Right cardiac atrium (tissue), 5 donors: ENCODE results near the gene KCNB1. TPM values are rescaled to one million over a fixed set of nuclear protein-coding genes. Genes with fewer than 3 reads are reported as not detected.

Experiments used
- ATAC-seq, 2 donors: fragments of 200-7000 bp; cut with Tn5 transposase; one replicate each; pipeline versions ENCODE4 v1.8.0 to v1.9.1; 2020; ENCODE audit warnings: moderate library complexity in 2 of 2, mild to moderate bottlenecking in 1 of 2
- DNase-seq, 3 donors: peaks; one replicate each; pipeline ENCODE4 v3.0.0-alpha.2; 2020
- H3K27ac ChIP-seq: one replicate; pipeline ENCODE4 v1.5.1; 2013; ENCODE audit warnings: mild to moderate bottlenecking, low read length, control low read depth, moderate library complexity
- H3K27me3 ChIP-seq: one replicate; pipeline ENCODE4 v1.6.1; 2013; ENCODE audit not compliant: control insufficient read depth, insufficient read depth
- H3K4me1 ChIP-seq: one replicate; pipeline ENCODE4 v1.6.1; 2013; ENCODE audit warnings: low read length; ENCODE audit not compliant: control insufficient read depth, insufficient read depth
- H3K4me3 ChIP-seq: one replicate; pipeline ENCODE4 v1.5.1; 2013; ENCODE audit warnings: low read length, control low read depth
- H3K9me3 ChIP-seq: one replicate; pipeline ENCODE4 v1.6.1; 2013; ENCODE audit warnings: low read length; ENCODE audit not compliant: control insufficient read depth
- WGBS: extraction: QIAGEN DNeasy Blood & Tissue Kit; methylation state at CpG from one replicate; pipeline ENCODE4 v1.1.7; 2013; 5-methylcytosine and 5-hydroxymethylcytosine counted together
- intact Hi-C, 4 donors: fragments of 100-400 bp; cut with DNase I; formaldehyde crosslinking; loops; one replicate each; pipeline versions ENCODE4 v1.11.0 to v1.14.0; 2022 to 2023
- long read RNA-seq, 4 donors: library from polyadenylated mRNA; unstranded; transcript quantifications; one replicate each; pipeline ENCODE4 v2.0.0, GENCODE V29; 2020 to 2021
- polyA plus RNA-seq: library from polyadenylated mRNA; stranded (reverse); fragments of 200-250 nt; gene quantifications from one replicate; pipeline ENCODE4 v1.2.3, GENCODE V29; 2013
- total RNA-seq, 4 donors: library from RNA; stranded (reverse); fragmentation: NEBNext Ultra II Directional; extraction: Animal tissue kit (Norgen Biotek cat#: 25700); gene quantifications; one replicate each; pipeline ENCODE4 v1.2.1, GENCODE V29; 2021
- donor health status: healthy with polysubstance abuse.
- donor health status: DM: no; HTN: yes; CAD: no.
- donor health status: DM: no; HTN: no; CAD: no.
- donor health status: DM: no; HTN: yes; CAD: no; lungs with severe emphysema.
- donor health status: DM: yes; HTN: yes; CAD: no.

The KCNB1 gene
- 1 to 10 TPM in 2 of 4 donors, under 1 TPM in 2; 0.35 to 1.6 (median 0.79) TPM for total RNA-seq
- 0.66 TPM for polyA plus RNA-seq
- long read RNA-seq, donor 1, full-length matches to known transcripts: 1 of 3 reads
- long read RNA-seq, donor 1, partial matches to known transcripts: 0 of 3 reads
- long read RNA-seq, donor 1, other reads (novel, unspliced or antisense): 2 of 3 reads
- long read RNA-seq, donor 2: 0 reads
- long read RNA-seq, donor 3: 0 reads
- long read RNA-seq, donor 4: 0 reads

DNA sequence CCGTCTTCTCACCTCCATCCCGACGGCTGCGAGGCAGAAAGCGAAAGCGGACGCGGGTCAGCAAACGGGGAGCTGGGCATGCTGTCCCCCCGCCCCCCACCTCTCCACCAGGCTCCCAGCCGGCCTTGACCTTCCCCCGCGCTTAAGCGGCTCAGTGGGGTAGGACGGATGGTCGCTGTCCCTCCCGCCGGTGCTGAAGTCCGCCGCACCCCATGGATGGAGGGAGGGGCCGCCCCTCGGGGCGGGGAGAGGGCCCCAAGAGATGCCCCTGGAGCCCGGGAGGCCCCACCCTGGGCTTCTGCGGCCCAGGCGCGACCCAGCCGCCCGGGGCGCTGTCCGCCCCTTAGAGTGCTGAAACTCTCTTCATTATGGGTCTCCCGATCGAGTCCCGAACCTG lies at the start of gene KCNB1:
Gene KCNB1, minus strand, starts transcription at position 48 of the 397 bp plus-strand sequence. CDS start 188 bp downstream, outside the sequence.
- no peaks in the 10 kb centered on the region for H3K9me3 ChIP-seq
- peak within 1 kb of the TSS; percentile 58 for H3K4me3 ChIP-seq
- H3K27ac ChIP-seq: no peak within 1 kb of the TSS

DNA sequence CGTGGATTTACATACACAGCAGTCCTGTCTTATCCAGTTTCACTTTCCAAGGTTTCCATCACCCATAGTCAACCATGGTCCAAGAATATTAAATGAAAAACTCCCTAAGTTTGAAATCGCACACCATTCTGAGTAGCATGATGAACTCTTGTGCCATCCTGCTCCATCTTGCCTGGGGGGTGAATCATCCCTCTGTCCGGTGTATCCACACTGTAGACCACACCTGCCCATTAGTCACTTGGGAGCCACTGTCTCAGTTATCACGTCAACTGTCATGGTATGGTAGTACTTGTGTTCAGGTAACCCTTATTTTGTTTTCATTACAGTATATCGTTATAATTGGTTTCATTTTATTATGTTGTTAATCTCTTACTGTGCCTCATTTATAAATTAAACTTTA lies 47.0 kb upstream of the KCNB1 start:
- Histone ChIP-seq H3K4me3 (no peak overlapping the region), H3K9me3 (no peaks in the 10 kb centered on the region), H3K4me1 (no peaks in the 10 kb centered on the region), H3K27me3 (no peaks in the 10 kb centered on the region), H3K27ac (no peak overlapping the region)
- DNase-seq: no peak
- intact Hi-C loops: no loop called here
- ATAC-seq: no peak
- 88% methylated on average over 5 of the region's 5 CpGs for WGBS

More for the DNA sequence above, at the start of gene KCNB1:
- H3K4me1 ChIP-seq: no peaks in the 10 kb centered on the region
- no peaks in the 10 kb centered on the region for H3K27me3 ChIP-seq
- intact Hi-C loops: loop anchor here (2.0 to 10.0 kb wide), 4 partner anchors 90 to 148 kb away; no protein-coding TSS in a partner anchor
- DNase-seq (peak; percentile 70 to 86 (median 79)), ATAC-seq (peak; percentile 69 to 82)
- WGBS: 2% methylated on average over 34 of the region's 34 CpGs

DNA sequence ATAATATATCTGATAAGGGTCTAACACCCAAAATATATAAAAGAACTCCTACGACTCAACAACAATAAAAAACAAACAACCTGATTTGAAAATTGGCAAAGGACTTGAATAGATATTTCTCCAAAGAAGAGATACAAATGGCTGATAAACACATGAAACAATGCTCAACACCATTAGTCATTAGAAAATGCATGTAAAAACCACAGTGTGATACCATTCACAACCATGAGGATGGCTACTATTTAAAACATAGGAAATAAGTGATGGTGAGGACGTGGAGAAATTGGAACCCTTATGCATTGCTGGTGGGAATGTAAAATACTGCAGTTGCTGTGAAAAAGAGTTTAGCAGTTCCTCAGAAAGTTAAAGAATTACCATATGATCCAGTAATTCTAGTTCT lies 44.1 kb upstream of the KCNB1 start:
- 77% methylated on average over 2 of the region's 2 CpGs for WGBS
- ATAC-seq (no peak), DNase-seq (no peak)
- no peak overlapping the region for H3K4me3 ChIP-seq
- H3K4me1 ChIP-seq: no peaks in the 10 kb centered on the region
- no peaks in the 10 kb centered on the region for H3K9me3 ChIP-seq
- H3K27me3 ChIP-seq: no peaks in the 10 kb centered on the region
- no peak overlapping the region for H3K27ac ChIP-seq
- intact Hi-C loops: no loop called here

DNA sequence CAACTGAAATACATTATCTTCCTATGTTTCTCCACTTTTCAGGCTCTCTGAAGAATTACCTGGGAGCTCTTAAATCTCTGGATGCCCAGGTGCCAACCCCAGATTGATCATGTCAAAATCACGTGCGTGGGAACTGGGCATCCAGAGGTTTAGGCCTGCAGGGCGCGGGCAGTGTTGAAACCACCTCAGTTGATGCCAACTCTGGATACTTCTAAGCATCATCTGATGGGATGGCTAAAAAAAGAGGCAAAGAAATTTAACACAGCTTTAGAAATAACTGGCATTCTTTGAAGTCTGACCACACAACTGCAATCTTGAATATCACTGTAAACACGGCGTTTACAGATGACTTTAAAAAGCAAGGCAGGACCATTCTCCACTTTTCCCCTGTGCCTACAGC lies 43.6 kb upstream of the KCNB1 start:
- Histone ChIP-seq H3K9me3 (no peaks in the 10 kb centered on the region), H3K27me3 (no peaks in the 10 kb centered on the region), H3K4me3 (no peak overlapping the region), H3K4me1 (no peaks in the 10 kb centered on the region), H3K27ac (no peak overlapping the region)
- 90% methylated on average over 6 of the region's 6 CpGs for WGBS
- ATAC-seq: no peak
- intact Hi-C loops: no loop called here
- DNase-seq: no peak

DNA sequence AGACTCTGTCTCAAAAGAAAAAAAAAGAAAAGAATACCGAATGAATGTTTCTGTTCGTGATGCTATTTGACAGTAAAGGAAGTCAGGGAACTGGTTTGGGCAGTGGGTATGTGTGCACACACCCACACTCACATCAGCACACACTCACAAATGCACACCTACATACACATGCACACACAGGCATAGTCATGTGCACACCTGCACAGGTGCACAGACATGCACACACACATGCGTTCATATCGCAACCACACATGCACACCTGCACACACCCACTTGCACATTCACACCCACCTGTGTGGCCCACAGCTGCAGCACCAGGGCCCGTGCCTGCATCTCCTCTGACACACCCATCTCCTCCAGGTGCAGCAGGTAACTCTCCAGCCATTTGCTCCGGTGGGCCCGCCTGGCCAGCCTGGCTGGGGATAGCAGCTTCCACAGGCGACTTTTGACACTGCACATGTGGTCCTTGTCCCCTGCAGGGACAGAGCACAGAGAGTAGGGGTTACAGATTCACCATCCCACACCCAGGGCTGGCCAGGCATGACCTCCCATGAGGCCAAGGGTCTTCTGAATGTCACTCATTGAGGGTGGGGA lies 41.4 kb upstream of the KCNB1 start:
- 92% methylated on average over 8 of the region's 8 CpGs for WGBS
- H3K27me3 ChIP-seq: no peaks in the 10 kb centered on the region
- H3K4me3 ChIP-seq: no peak overlapping the region
- H3K4me1 ChIP-seq: no peaks in the 10 kb centered on the region
- no peak overlapping the region for H3K27ac ChIP-seq
- intact Hi-C loops: no loop called here
- ATAC-seq (no peak), DNase-seq (no peak)
- no peaks in the 10 kb centered on the region for H3K9me3 ChIP-seq

DNA sequence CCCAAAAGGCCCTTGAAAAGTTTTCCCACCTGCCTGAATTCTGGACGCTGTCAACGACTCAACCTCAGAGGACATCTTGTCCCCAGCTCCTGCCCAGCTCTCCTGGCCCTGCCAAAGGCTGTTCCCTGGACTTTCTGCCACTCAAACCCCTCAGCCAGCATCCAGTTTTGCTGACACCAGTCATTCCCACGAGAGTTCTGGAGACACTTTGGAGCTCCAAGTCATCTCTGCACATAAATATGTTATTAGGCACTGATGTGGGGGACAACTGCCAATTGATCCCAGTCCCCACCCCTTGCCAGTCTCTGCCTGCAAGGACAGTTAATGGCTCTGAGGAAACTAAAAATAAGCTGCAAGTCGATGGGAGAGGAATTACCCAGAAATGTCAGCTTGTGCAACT lies 38.9 kb upstream of the KCNB1 start:
- no peaks in the 10 kb centered on the region for H3K9me3 ChIP-seq
- H3K27ac ChIP-seq: no peak overlapping the region
- H3K4me3 ChIP-seq: no peak overlapping the region
- intact Hi-C loops: no loop called here
- H3K4me1 ChIP-seq: no peaks in the 10 kb centered on the region
- ATAC-seq (no peak), DNase-seq (no peak)
- 74% methylated on average over 4 of the region's 4 CpGs for WGBS
- no peaks in the 10 kb centered on the region for H3K27me3 ChIP-seq

DNA sequence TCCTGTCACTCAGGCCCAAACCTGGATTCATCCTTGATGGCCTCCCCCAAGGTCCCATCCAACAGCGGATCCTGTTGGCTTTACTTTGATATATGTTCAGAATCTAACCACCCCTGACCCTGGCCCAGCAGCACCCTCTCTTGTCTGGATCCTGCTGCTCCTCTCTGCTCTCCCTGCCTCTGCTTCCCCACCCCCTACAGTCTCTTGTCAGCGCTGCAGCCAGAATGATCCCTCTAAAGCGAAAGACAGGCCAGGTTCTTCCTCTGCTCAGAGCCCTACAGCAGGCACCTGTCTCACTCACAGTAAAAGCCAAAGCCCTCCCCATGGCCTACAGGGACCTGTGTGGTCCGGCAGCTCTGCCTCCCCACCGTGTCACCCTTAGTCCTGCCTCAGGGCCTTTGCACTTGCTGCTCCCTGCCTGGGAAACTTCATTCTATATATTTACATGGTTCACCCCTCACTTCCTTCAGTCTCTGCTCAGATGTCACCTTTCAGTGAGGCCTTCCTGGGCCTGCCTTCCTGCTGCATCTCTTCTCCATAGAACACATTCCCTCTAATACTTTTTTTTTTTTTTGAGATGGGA lies 37.4 kb upstream of the KCNB1 start:
- DNase-seq (no peak), ATAC-seq (no peak)
- H3K27ac ChIP-seq: no peak overlapping the region
- WGBS: 89% methylated on average over 5 of the region's 5 CpGs
- H3K4me3 ChIP-seq: no peak overlapping the region
- H3K27me3 ChIP-seq: no peaks in the 10 kb centered on the region
- H3K9me3 ChIP-seq: no peaks in the 10 kb centered on the region
- intact Hi-C loops: no loop called here
- no peaks in the 10 kb centered on the region for H3K4me1 ChIP-seq

DNA sequence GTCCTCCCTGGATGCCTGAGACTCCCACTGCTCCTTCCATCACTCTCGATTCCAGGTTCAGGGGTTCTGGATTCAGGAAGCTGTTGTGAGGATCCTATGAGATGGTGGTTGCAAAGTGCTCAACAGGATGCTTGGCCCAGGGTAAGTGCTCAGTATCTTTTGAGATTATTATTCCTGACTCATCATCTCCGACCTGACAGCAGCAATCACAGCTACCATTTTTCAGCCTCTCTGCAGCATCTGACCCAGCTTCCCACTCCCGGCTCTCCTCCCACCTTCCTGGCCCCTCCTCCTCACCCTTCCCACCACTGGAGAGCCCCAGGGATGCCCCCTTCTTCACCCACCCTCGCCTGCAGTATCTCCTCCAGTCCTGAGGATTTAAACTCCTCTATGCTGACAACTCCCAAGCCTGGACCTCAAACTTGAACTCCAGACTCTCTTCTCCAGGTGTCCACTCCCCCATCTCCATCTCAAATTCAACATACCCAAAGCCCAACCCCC lies 36.8 kb upstream of the KCNB1 start:
- H3K4me1 ChIP-seq: no peaks in the 10 kb centered on the region
- no peak for DNase-seq
- H3K4me3 ChIP-seq: no peak overlapping the region
- no peaks in the 10 kb centered on the region for H3K27me3 ChIP-seq
- 64% methylated on average over 4 of the region's 4 CpGs for WGBS
- intact Hi-C loops: no loop called here
- no peak for ATAC-seq
- no peaks in the 10 kb centered on the region for H3K9me3 ChIP-seq
- no peak overlapping the region for H3K27ac ChIP-seq

DNA sequence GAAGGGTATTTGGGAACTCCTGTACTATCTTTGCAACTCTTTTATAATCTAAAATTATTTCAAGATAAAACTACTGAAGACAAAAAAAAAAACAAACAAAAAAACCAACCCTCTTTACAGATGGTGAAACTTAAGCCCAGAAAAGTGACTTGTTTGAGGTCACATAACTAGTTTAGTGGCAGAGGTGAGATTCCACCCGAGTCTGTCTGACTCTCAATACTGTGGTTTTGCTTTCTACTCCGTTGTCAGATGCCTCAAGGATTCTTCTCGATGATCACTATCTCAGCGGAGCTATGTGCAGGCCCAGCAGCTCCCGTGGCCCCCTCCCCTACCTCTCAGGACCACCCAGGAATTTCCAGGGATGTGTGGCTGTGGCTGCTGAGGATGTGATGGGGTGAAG lies 36.1 kb upstream of the KCNB1 start:
- H3K9me3 ChIP-seq: no peaks in the 10 kb centered on the region
- WGBS: 67% methylated on average over 5 of the region's 5 CpGs
- H3K27ac ChIP-seq: no peak overlapping the region
- no peaks in the 10 kb centered on the region for H3K27me3 ChIP-seq
- DNase-seq: no peak
- H3K4me1 ChIP-seq: no peaks in the 10 kb centered on the region
- no peak overlapping the region for H3K4me3 ChIP-seq
- intact Hi-C loops: no loop called here
- no peak for ATAC-seq

DNA sequence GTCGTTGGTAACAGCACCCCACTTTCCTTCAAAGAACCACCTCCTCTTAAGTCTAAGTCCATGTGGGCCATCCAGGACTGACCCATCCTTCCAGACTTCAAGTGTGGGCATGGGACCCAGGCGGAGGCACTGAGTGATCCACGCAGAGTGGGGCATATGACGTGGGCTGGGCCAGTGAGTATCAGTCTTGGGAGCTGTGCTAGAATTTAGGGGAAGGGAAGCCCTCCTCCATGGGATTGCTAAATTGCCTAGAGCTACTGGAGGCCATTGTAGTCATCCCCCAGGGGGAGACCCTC lies 35.3 kb upstream of the KCNB1 start:
- intact Hi-C loops: no loop called here
- Histone ChIP-seq H3K4me3 (no peak overlapping the region), H3K27ac (no peak overlapping the region), H3K27me3 (no peaks in the 10 kb centered on the region), H3K4me1 (no peaks in the 10 kb centered on the region), H3K9me3 (no peaks in the 10 kb centered on the region)
- no peak for ATAC-seq
- no peak for DNase-seq
- 92% methylated on average over 4 of the region's 4 CpGs for WGBS

DNA sequence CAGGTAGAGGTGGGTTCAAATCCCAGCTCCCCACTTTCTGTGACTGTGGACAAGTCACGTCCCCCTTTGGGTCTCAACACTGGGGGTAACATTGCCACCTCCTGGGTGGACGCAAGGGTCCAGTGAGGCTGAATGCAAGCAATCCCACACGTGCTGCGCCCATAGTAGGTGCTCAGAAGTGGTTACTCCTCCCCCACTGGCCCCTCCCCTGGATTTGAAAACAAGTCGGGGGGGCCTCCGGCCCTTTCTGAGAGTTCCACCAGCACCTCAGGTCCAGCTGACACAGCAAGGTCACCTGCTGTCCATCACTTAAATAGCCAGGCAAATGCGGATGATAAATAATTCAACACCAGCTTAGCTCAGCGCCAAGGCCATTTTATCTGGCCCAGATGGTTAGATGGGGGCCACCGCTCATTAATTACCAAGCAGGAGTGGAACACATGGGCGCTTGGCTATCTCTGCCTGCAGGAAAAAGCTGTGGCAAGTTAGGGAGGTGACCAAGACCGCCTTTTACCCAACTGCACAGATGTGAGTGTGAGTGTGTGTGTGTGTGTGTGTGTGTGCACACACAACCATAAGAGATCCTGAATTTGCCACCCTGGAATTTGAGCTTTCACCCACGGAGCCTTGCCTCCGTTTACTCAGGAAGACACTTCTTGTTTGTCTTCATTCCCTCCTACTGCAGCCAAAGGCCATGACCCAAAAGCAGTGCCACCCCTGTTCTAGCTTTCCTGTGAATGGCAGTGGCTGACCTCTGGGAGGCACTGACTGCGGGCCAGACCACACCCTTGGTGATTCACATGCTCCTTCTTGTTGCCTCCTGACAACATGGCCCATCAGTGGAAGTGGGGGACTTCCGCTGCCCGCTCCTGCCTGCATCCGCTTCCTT lies 34.7 kb upstream of the KCNB1 start:
- H3K4me3 ChIP-seq: no peak overlapping the region

More for the DNA sequence above, 34.7 kb upstream of the KCNB1 start:
- ATAC-seq (peak; percentile 27 to 74), DNase-seq (peak in 1 of 3 donors; percentile 64)
- Histone ChIP-seq H3K27me3 (no peaks in the 10 kb centered on the region), H3K4me1 (no peaks in the 10 kb centered on the region), H3K27ac (no peak overlapping the region), H3K9me3 (no peaks in the 10 kb centered on the region)
- intact Hi-C loops: no loop called here
- WGBS: 84% methylated on average over 17 of the region's 17 CpGs
